ENCODE data around the gene MAOB.
A peak's percentile ranks its signal among the peaks of the same experiment; 100 is the strongest.

The MAOB gene

GRCh38 chrX:43861750-43862149 is 20.5 kb downstream of the MAOB start:
- TF ChIP-seq ZNF8 (CRISPR knock-in tag; IDR thresholded peaks at IDR 0.05) = no peak
- TF ChIP-seq SNAI2 (CRISPR knock-in tag; IDR thresholded peaks at IDR 0.05) = no peak
- TF ChIP-seq ISL1 (CRISPR knock-in tag; IDR thresholded peaks at IDR 0.05) = no peak
- no peak for TF ChIP-seq ESRRG (CRISPR knock-in tag; IDR thresholded peaks at IDR 0.05)
- no peak for TF ChIP-seq CSRNP3 (CRISPR knock-in tag; IDR thresholded peaks at IDR 0.05)
- TF ChIP-seq TOX (CRISPR knock-in tag; IDR thresholded peaks at IDR 0.05; ENCODE audit: borderline replicate concordance) = no peak
- no peak for TF ChIP-seq PPARA (CRISPR knock-in tag; IDR thresholded peaks at IDR 0.05; ENCODE audit: borderline replicate concordance)
- no peak for TF ChIP-seq ZFP3 (CRISPR knock-in tag; IDR thresholded peaks at IDR 0.05)
- no peak for TF ChIP-seq ARNTL (CRISPR knock-in tag; IDR thresholded peaks at IDR 0.05; ENCODE audit: borderline replicate concordance, low read depth)
- TF ChIP-seq ZFP30 (CRISPR knock-in tag; IDR thresholded peaks at IDR 0.05) = no peak
- TF ChIP-seq CREB5 (CRISPR knock-in tag; IDR thresholded peaks at IDR 0.05; ENCODE audit: low read depth) = no peak
- no peak for ATAC-seq

GRCh38 chrX:43860646-43861370 is 21.4 kb downstream of the MAOB start:
- peak; percentile 38; the same call in 1 of the 2 replicates for TF ChIP-seq ISL1 (CRISPR knock-in tag; IDR thresholded peaks at IDR 0.05)
- no peak for TF ChIP-seq ZNF70 (CRISPR knock-in tag; IDR thresholded peaks at IDR 0.05)
- TF ChIP-seq TOX (CRISPR knock-in tag; IDR thresholded peaks at IDR 0.05; ENCODE audit: borderline replicate concordance) = no peak
- ATAC-seq = peak; percentile 51

- no peak for ATAC-seq
- TF ChIP-seq TOX (CRISPR knock-in tag; IDR thresholded peaks at IDR 0.05; ENCODE audit: borderline replicate concordance) (no peak), BACH2 (CRISPR knock-in tag; IDR thresholded peaks at IDR 0.05; ENCODE audit: borderline replicate concordance) (no peak), ZFP30 (CRISPR knock-in tag; IDR thresholded peaks at IDR 0.05) (no peak), ZNF8 (CRISPR knock-in tag; IDR thresholded peaks at IDR 0.05) (no peak), POU6F1 (CRISPR knock-in tag; IDR thresholded peaks at IDR 0.05; ENCODE audit: borderline replicate concordance, low read depth) (no peak), CREB5 (CRISPR knock-in tag; IDR thresholded peaks at IDR 0.05; ENCODE audit: low read depth) (no peak), SNAI2 (CRISPR knock-in tag; IDR thresholded peaks at IDR 0.05) (no peak), ARNTL (CRISPR knock-in tag; IDR thresholded peaks at IDR 0.05; ENCODE audit: borderline replicate concordance, low read depth) (no peak), ZNF565 (CRISPR knock-in tag; conservative IDR thresholded peaks at IDR 0.05; ENCODE audit: low read depth) (no peak), ESRRG (CRISPR knock-in tag; IDR thresholded peaks at IDR 0.05) (no peak), RARB (CRISPR knock-in tag; IDR thresholded peaks at IDR 0.05) (no peak)
Measured at GRCh38 chrX:43853225-43853828, 28.9 kb downstream of the MAOB start.

- no peak for ATAC-seq
- TF ChIP-seq ISL1 (CRISPR knock-in tag; IDR thresholded peaks at IDR 0.05) (no peak), SNAI2 (CRISPR knock-in tag; IDR thresholded peaks at IDR 0.05) (no peak), PATZ1 (CRISPR knock-in tag; IDR thresholded peaks at IDR 0.05; ENCODE audit: borderline replicate concordance) (no peak), PPARA (CRISPR knock-in tag; IDR thresholded peaks at IDR 0.05; ENCODE audit: borderline replicate concordance) (no peak), TCF4 (CRISPR knock-in tag; IDR thresholded peaks at IDR 0.05; ENCODE audit: borderline replicate concordance) (no peak), CSRNP3 (CRISPR knock-in tag; IDR thresholded peaks at IDR 0.05) (no peak), POU6F1 (CRISPR knock-in tag; IDR thresholded peaks at IDR 0.05; ENCODE audit: borderline replicate concordance, low read depth) (no peak), CREB5 (CRISPR knock-in tag; IDR thresholded peaks at IDR 0.05; ENCODE audit: low read depth) (no peak), OSR1 (CRISPR knock-in tag; IDR thresholded peaks at IDR 0.05) (no peak), TOX (CRISPR knock-in tag; IDR thresholded peaks at IDR 0.05; ENCODE audit: borderline replicate concordance) (no peak), ARNTL (CRISPR knock-in tag; IDR thresholded peaks at IDR 0.05; ENCODE audit: borderline replicate concordance, low read depth) (no peak)
Measured at GRCh38 chrX:43850629-43851028, 31.6 kb downstream of the MAOB start.
